ENCODE results near the gene ZCCHC7. TPM values are rescaled to one million over a fixed set of nuclear protein-coding genes. Genes with fewer than 3 reads are reported as not detected.

The ZCCHC7 gene
- total and polyA plus RNA-seq, 9 of the 15 experiments (the other 6 are each of a cell fraction or from before 2014, with no cell fraction given): 34.1 to 68.9 (median 48.8) TPM

DNA sequence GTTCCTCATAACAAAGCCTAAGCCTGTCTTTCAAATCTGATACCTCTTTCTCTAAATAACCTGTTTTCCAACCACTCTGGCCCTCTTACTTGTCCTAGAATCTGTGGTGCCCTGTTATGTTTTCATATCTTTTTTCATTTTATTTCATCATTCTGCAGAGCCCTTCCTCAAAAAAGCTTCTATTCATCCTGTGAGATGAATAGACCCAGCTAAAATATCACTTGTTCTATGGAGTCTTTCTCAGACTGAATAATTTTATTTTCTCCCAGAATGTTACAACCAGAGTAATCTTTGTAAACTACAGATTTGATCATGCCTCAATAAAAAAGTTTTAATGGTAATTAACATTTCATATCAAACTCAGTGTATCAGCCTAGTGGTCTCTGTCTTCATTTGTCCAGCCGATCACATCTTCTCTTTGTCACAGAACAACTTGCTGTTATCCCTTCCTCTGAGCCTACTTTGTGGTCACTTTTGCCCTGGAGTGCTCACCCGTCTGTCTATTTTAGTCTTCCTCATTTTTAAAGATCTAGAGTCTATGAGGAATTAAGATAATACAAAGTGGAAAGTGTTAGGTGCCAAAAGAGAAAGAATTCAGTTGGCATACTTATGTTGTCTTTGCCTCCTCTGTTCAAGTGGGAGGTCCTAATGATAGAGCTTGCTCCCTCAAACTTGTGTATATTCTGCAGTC, 77.8 kb downstream of the ZCCHC7 start:
- Histone ChIP-seq H4K20me1 (replicated peaks; ENCODE audit: control insufficient read depth, insufficient read depth, low read length) (no peaks in the 10 kb centered on the region), H3K4me3 (no peak overlapping the region), H3K27ac (ENCODE audit: extremely low read depth, low read depth, low read length) (peak overlapping the region; percentile 62), H3K36me3 (ENCODE audit: control insufficient read depth, insufficient read depth, low read length) (peaks cover 17% of the 10 kb centered on the region), H2AFZ (ENCODE audit: low read depth, low read length) (peak overlapping the region; percentile 7; the same call in 1 of the 2 replicates), H3K9me3 (replicated peaks; ENCODE audit: control insufficient read depth, insufficient read depth, low read depth, low read length) (no peaks in the 10 kb centered on the region), H3K9me1 (ENCODE audit: control insufficient read depth, insufficient read depth, low read length) (no peaks in the 10 kb centered on the region), H3K9ac (ENCODE audit: insufficient read depth in 1 of 2, low read depth in 2 of 2, low read length in 2 of 2) (peak overlapping the region in 1 of 2 experiments; percentile 11; a peak in 2 of 4 replicates), H3K79me2 (ENCODE audit: control insufficient read depth, insufficient read depth, low read length) (peaks cover 92% of the 10 kb centered on the region), H3K4me2 (ENCODE audit: insufficient read depth, low read length) (peak overlapping the region; percentile 72), H3K4me1 (replicated peaks in 1 of 2; ENCODE audit: control insufficient read depth in 2 of 2, insufficient read depth in 2 of 2, low read length in 2 of 2) (peaks cover 23 to 65% of the 10 kb centered on the region in 2 experiments), H3K27me3 (ENCODE audit: control insufficient read depth in 2 of 2, insufficient read depth in 2 of 2, low read length in 2 of 2) (no peaks in the 10 kb centered on the region)
- ChIA-PET POLR2A (interaction anchor here (1.0 to 2.3 kb wide), 5 partner anchors 10 to 77 kb away, joined by 3 to 16 read pairs (median 5); partner anchors contain the start of gene ZCCHC7), CTCF (ENCODE audit: low intra/inter-chr PET ratio) (no interaction called here)
- ATAC-seq (peak; percentile 46), DNase-seq (ENCODE audit: extremely low read depth in 1 of 4, low spot score in 3 of 4) (peak in 1 of 4 experiments; percentile 48), FAIRE-seq (peak; percentile 6)
- no TSS peak for BruUV-seq (replicated peaks)
- WGBS (ENCODE audit: insufficient coverage, low coverage, missing lambda C conversion rate): 0% methylated on average over 2 of the region's 2 CpGs
- intact Hi-C loops (cut with micrococcal nuclease): loop anchor here (5.0 to 10.0 kb wide), 4 partner anchors 49 to 187 kb away; no protein-coding TSS in a partner anchor
- in situ Hi-C loops (cut with MboI): no loop called here
- no peak for TF ChIP-seq CREB1 (IDR thresholded peaks at IDR 0.05)
- no peak for TF ChIP-seq CREB1 (CRISPR knock-in tag; IDR thresholded peaks at IDR 0.05)
- TF ChIP-seq, protein P1, sequence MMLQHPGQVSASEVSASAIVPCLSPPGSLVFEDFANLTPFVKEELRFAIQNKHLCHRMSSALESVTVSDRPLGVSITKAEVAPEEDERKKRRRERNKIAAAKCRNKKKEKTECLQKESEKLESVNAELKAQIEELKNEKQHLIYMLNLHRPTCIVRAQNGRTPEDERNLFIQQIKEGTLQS (IDR thresholded peaks at IDR 0.05): no peak
- TF ChIP-seq, protein P1 (CRISPR knock-in tag; conservative IDR thresholded peaks at IDR 0.05): no peak
- no peak for TF ChIP-seq PHF20 (IDR thresholded peaks at IDR 0.05; ENCODE audit: partially characterized antibody)
- TF ChIP-seq NCOR1 (IDR thresholded peaks at IDR 0.05): peak; percentile 4; the same call in 1 of the 2 replicates
- no peak for TF ChIP-seq CXXC5 (CRISPR knock-in tag; IDR thresholded peaks at IDR 0.05)
- TF ChIP-seq TCF3 (CRISPR knock-in tag; IDR thresholded peaks at IDR 0.05): peak; percentile 59
- TF ChIP-seq ZFPM2 (CRISPR knock-in tag; IDR thresholded peaks at IDR 0.05): no peak
- TF ChIP-seq GTF2E2 (tag; IDR thresholded peaks at IDR 0.05): peak; percentile 59; the same call in 1 of the 2 replicates
- no peak for TF ChIP-seq ILF3 (IDR thresholded peaks at IDR 0.05; ENCODE audit: borderline replicate concordance)
- TF ChIP-seq ZNF224 (CRISPR knock-in tag; IDR thresholded peaks at IDR 0.05): no peak
- TF ChIP-seq, protein P2, sequence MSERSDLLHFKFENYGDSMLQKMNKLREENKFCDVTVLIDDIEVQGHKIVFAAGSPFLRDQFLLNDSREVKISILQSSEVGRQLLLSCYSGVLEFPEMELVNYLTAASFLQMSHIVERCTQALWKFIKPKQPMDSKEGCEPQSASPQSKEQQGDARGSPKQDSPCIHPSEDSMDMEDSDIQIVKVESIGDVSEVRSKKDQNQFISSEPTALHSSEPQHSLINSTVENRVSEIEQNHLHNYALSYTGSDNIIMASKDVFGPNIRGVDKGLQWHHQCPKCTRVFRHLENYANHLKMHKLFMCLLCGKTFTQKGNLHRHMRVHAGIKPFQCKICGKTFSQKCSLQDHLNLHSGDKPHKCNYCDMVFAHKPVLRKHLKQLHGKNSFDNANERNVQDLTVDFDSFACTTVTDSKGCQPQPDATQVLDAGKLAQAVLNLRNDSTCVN (CRISPR knock-in tag; IDR thresholded peaks at IDR 0.05): no peak
- peak; percentile 53; the same call in 1 of the 2 replicates for TF ChIP-seq PML (IDR thresholded peaks at IDR 0.05; ENCODE audit: low read length)
- no peak for TF ChIP-seq NFIX (CRISPR knock-in tag; IDR thresholded peaks at IDR 0.05; ENCODE audit: low read depth)
- TF ChIP-seq MEF2A (IDR thresholded peaks at IDR 0.05; ENCODE audit: control insufficient read depth, low read depth, low read length): peak; percentile 77
- TF ChIP-seq, protein P3, sequence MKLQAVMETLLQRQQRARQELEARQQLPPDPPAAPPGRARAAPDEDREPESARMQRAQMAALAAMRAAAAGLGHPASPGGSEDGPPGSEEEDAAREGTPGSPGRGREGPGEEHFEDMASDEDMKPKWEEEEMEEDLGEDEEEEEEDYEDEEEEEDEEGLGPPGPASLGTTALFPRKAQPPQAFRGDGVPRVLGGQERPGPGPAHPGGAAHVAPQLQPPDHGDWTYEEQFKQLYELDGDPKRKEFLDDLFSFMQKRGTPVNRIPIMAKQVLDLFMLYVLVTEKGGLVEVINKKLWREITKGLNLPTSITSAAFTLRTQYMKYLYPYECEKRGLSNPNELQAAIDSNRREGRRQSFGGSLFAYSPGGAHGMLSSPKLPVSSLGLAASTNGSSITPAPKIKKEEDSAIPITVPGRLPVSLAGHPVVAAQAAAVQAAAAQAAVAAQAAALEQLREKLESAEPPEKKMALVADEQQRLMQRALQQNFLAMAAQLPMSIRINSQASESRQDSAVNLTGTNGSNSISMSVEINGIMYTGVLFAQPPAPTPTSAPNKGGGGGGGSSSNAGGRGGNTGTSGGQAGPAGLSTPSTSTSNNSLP (IDR thresholded peaks at IDR 0.05; ENCODE audit: borderline replicate concordance, low read depth, low read length): 0 out of 2 replicates have a peak, but pooled peaks have one; percentile 23
- no peak for TF ChIP-seq MIER1 (IDR thresholded peaks at IDR 0.05; ENCODE audit: low read depth)
- 0 out of 2 replicates have a peak, but pooled peaks have one; percentile 15 for TF ChIP-seq BHLHE40 (IDR thresholded peaks at IDR 0.05; ENCODE audit: low read length)
